ENCODE results near the gene MALRD1. TPM values are rescaled to one million over a fixed set of nuclear protein-coding genes. Genes with fewer than 3 reads are reported as not detected.

MALRD1 gene
- total RNA-seq, 4 donors from 2014 or later: 1.1 to 6.2 TPM; not detected in 2

GRCh38 chr10:19728376-19728775 is 679.8 kb downstream of the MALRD1 start:
- no peak for DNase-seq
- H3K27ac ChIP-seq: no peak overlapping the region
- intact Hi-C loops (cut with DNase I; ENCODE audit: low total_unique reads): no loop called here
- H3K9me3 ChIP-seq: no peaks in the 10 kb centered on the region
- H3K4me1 ChIP-seq: no peaks in the 10 kb centered on the region
- no peak for TF ChIP-seq POLR2A (IDR thresholded peaks at IDR 0.05)
- TF ChIP-seq CTCF (IDR thresholded peaks at IDR 0.05): no peak
- H3K36me3 ChIP-seq: no peaks in the 10 kb centered on the region
- no peaks in the 10 kb centered on the region for H3K27me3 ChIP-seq
- H3K4me3 ChIP-seq: no peak overlapping the region

GRCh38 chr10:19728964-19729363 is 680.4 kb downstream of the MALRD1 start:
- TF ChIP-seq CTCF (IDR thresholded peaks at IDR 0.05): no peak
- no peak for TF ChIP-seq POLR2A (IDR thresholded peaks at IDR 0.05)
- intact Hi-C loops (cut with DNase I; ENCODE audit: low total_unique reads): no loop called here
- Histone ChIP-seq H3K27me3 (no peaks in the 10 kb centered on the region), H3K36me3 (no peaks in the 10 kb centered on the region), H3K4me1 (no peaks in the 10 kb centered on the region), H3K27ac (no peak overlapping the region), H3K4me3 (no peak overlapping the region), H3K9me3 (no peaks in the 10 kb centered on the region)
- DNase-seq: no peak

GRCh38 chr10:19730167-19730906 is 681.7 kb downstream of the MALRD1 start:
- Histone ChIP-seq H3K9me3 (no peaks in the 10 kb centered on the region), H3K36me3 (no peaks in the 10 kb centered on the region), H3K4me3 (no peak overlapping the region), H3K4me1 (no peaks in the 10 kb centered on the region), H3K27ac (no peak overlapping the region), H3K27me3 (no peaks in the 10 kb centered on the region)
- DNase-seq: no peak
- no peak for TF ChIP-seq POLR2A (IDR thresholded peaks at IDR 0.05)
- TF ChIP-seq CTCF (IDR thresholded peaks at IDR 0.05): no peak
- intact Hi-C loops (cut with DNase I; ENCODE audit: low total_unique reads): no loop called here

GRCh38 chr10:19730907-19731217 is 682.3 kb downstream of the MALRD1 start:
- TF ChIP-seq CTCF (IDR thresholded peaks at IDR 0.05) (no peak), POLR2A (IDR thresholded peaks at IDR 0.05) (no peak)
- Histone ChIP-seq H3K4me3 (no peak overlapping the region), H3K27ac (no peak overlapping the region), H3K4me1 (no peaks in the 10 kb centered on the region), H3K9me3 (no peaks in the 10 kb centered on the region), H3K36me3 (no peaks in the 10 kb centered on the region), H3K27me3 (no peaks in the 10 kb centered on the region)
- DNase-seq: no peak
- intact Hi-C loops (cut with DNase I; ENCODE audit: low total_unique reads): no loop called here

- no peak for TF ChIP-seq POLR2A (IDR thresholded peaks at IDR 0.05)
- TF ChIP-seq CTCF (IDR thresholded peaks at IDR 0.05): no peak
- no peaks in the 10 kb centered on the region for H3K27me3 ChIP-seq
- no peaks in the 10 kb centered on the region for H3K9me3 ChIP-seq
- H3K4me3 ChIP-seq: no peak overlapping the region
- no peaks in the 10 kb centered on the region for H3K4me1 ChIP-seq
- no peak overlapping the region for H3K27ac ChIP-seq
- H3K36me3 ChIP-seq: no peaks in the 10 kb centered on the region
- DNase-seq: no peak
- intact Hi-C loops (cut with DNase I; ENCODE audit: low total_unique reads): no loop called here
Observed at GRCh38 chr10:19731560-19731959, 683.0 kb downstream of the MALRD1 start.

Measured in uterus (tissue), 4 donors.